K562 (cell line): Measurements from ENCODE around the gene ATXN3. TPM values are rescaled to one million over a fixed set of nuclear protein-coding genes. Genes with fewer than 3 reads are reported as not detected.

Experiments used
- ATAC-seq: fragments of 200-7000 bp; cut with Tn5 transposase; 3 replicates; pipeline ENCODE4 v1.9.1; 2020; ENCODE audit warnings: moderate library complexity
- BruUV-seq: library from RNA; stranded (reverse); fragments of 400-500 nt; replicated peaks from 2 replicates; lab custom pipeline; 2021; lab: Mats Ljungman, UMichigan
- CTCF ChIA-PET: fragments of 300-600 bp; formaldehyde crosslinking; extraction: SDS; loops from one replicate; lab custom pipeline; 2021; ENCODE audit warnings: low intra/inter-chr PET ratio; lab: Yijun Ruan, JAX
- POLR2A ChIA-PET: fragments of 300-600, 350-650 bp; sonication (Branson Sonifier 250); formaldehyde crosslinking; extraction: SDS; loops from one replicate; lab custom pipeline; 2021; ENCODE audit warnings: antibody characterized with exemption, inconsistent platforms; lab: Yijun Ruan, JAX
- DNase-seq, 4 experiments: peaks; one replicate each; pipeline versions ENCODE4 v3.0.0 to v3.0.0-alpha.2; 2011 to 2018; ENCODE audit warnings: low spot score in 3 of 4, mixed read lengths in 3 of 4; ENCODE audit errors: extremely low read depth in 1 of 4
- FAIRE-seq: peaks from 2 replicates; lab custom pipeline; 2011; peaks lifted over from hg19 to GRCh38; lab: Jason Lieb, UNC
- H2AFZ ChIP-seq: 2 replicates; pipeline ENCODE4 v1.6.0; 2011; ENCODE audit warnings: low read depth, low read length, control low read depth, inconsistent platforms
- H3K27ac ChIP-seq: fragments of 200-600 bp; 3 replicates; pipeline ENCODE4 v1.8.0; 2011; ENCODE audit warnings: low read depth, mild to moderate bottlenecking, control low read depth, inconsistent platforms, low read length, moderate library complexity, mixed read lengths; ENCODE audit errors: extremely low read depth
- H3K27me3 ChIP-seq, 2 experiments: fragments of 300-600 bp in 1 of 2; 2 replicates in 1 of 2; 3 replicates in 1 of 2; pipeline versions ENCODE4 v1.6.0 to v1.8.0; 2011; ENCODE audit warnings: inconsistent platforms in 2 of 2, low read length in 2 of 2, mild to moderate bottlenecking in 1 of 2, mixed read lengths in 1 of 2, moderate library complexity in 1 of 2; ENCODE audit not compliant: control insufficient read depth in 2 of 2, insufficient read depth in 2 of 2
- H3K36me3 ChIP-seq: fragments of 300-600 bp; 3 replicates; pipeline ENCODE4 v1.8.0; 2011; ENCODE audit warnings: mild to moderate bottlenecking, low read length, inconsistent platforms; ENCODE audit not compliant: control insufficient read depth, insufficient read depth
- H3K4me1 ChIP-seq, 2 experiments: fragments of 200-600 bp in 1 of 2; replicated peaks in 1 of 2; 2 replicates in 1 of 2; 3 replicates in 1 of 2; pipeline versions ENCODE4 v1.5.1 to v1.8.0; 2011; ENCODE audit warnings: inconsistent platforms in 2 of 2, low read length in 2 of 2, mild to moderate bottlenecking in 1 of 2, mixed read lengths in 1 of 2, moderate library complexity in 1 of 2; ENCODE audit not compliant: control insufficient read depth in 2 of 2, insufficient read depth in 2 of 2
- H3K4me2 ChIP-seq: 2 replicates; pipeline ENCODE4 v1.6.1; 2011; ENCODE audit warnings: low read length, control low read depth, inconsistent platforms, mixed read lengths; ENCODE audit not compliant: insufficient read depth
- H3K4me3 ChIP-seq: fragments of 200-600 bp; sonication (generic), shearing (Covaris generic); 2 replicates; pipeline ENCODE4 v1.5.1; 2016; ENCODE audit warnings: control low read depth, inconsistent platforms
- H3K79me2 ChIP-seq: fragments of 200-600 bp; 3 replicates; pipeline ENCODE4 v1.8.0; 2011; ENCODE audit warnings: low read length, inconsistent platforms; ENCODE audit not compliant: control insufficient read depth, insufficient read depth
- H3K9ac ChIP-seq, 2 experiments: 2 replicates each; pipeline versions ENCODE4 v1.6.0 to v1.6.1; 2011; ENCODE audit warnings: low read depth in 2 of 2, low read length in 2 of 2, control low read depth in 1 of 2, inconsistent platforms in 1 of 2, mild to moderate bottlenecking in 1 of 2, mixed read lengths in 1 of 2; ENCODE audit not compliant: insufficient read depth in 1 of 2
- H3K9me1 ChIP-seq: one replicate; pipeline ENCODE4 v1.6.0; 2011; ENCODE audit warnings: inconsistent platforms, mild to moderate bottlenecking, low read length, moderate library complexity; ENCODE audit not compliant: control insufficient read depth, insufficient read depth
- H3K9me3 ChIP-seq: replicated peaks from 2 replicates; pipeline ENCODE4 v1.5.1; 2011; ENCODE audit warnings: low read depth, low read length, inconsistent platforms; ENCODE audit not compliant: control insufficient read depth, insufficient read depth
- H4K20me1 ChIP-seq: replicated peaks from 2 replicates; pipeline ENCODE4 v1.6.1; 2011; ENCODE audit warnings: low read length, inconsistent platforms, mixed read lengths; ENCODE audit not compliant: control insufficient read depth, insufficient read depth
- ELF1 ChIP-seq: fragments of 200-800 bp; sonication (Bioruptor generic); IDR thresholded peaks from 2 replicates; pipeline ENCODE4 v1.6.1; 2016; ENCODE audit warnings: missing genetic modification characterization, missing compliant biosample characterization
- HCFC1 ChIP-seq: IDR thresholded peaks from 2 replicates; pipeline ENCODE4 v1.6.1; 2012; ENCODE audit warnings: low read depth, low read length, improper control_type of control experiment
- HNRNPLL ChIP-seq: fragments of 200-400 bp; formaldehyde crosslinking; IDR thresholded peaks from 2 replicates; pipeline ENCODE4 v1.6.1; 2017; ENCODE audit warnings: low read length, low read depth, mild to moderate bottlenecking; ENCODE audit not compliant: poor library complexity, severe bottlenecking
- KDM1A ChIP-seq, 2 experiments: fragments of 450-650 bp; IDR thresholded peaks; 2 replicates each; pipeline ENCODE4 v1.6.1; 2016; ENCODE audit warnings: mild to moderate bottlenecking in 2 of 2
- MYBL2 ChIP-seq, 2 experiments: fragments of 450-650 bp in 1 of 2; sonication (generic) in 1 of 2; formaldehyde crosslinking in 1 of 2; IDR thresholded peaks; 2 replicates each; pipeline versions ENCODE4 v1.6.1 to v1.8.1; 2017 to 2022; ENCODE audit warnings: borderline replicate concordance in 1 of 2, inconsistent platforms in 1 of 2, low read depth in 1 of 2, mild to moderate bottlenecking in 1 of 2, missing genetic modification reagents in 1 of 2, moderate library complexity in 1 of 2
- PHB2 ChIP-seq: fragments of 450-650 bp; IDR thresholded peaks from 2 replicates; pipeline ENCODE4 v1.6.1; 2017; ENCODE audit warnings: low read depth
- RBM34 ChIP-seq: fragments of 200-400 bp; formaldehyde crosslinking; IDR thresholded peaks from 2 replicates; pipeline ENCODE4 v1.6.1; 2018; ENCODE audit warnings: low read length, borderline replicate concordance; ENCODE audit not compliant: insufficient read depth
- RBM39 ChIP-seq: fragments of 200-400 bp; formaldehyde crosslinking; optimal IDR thresholded peaks from 2 replicates; pipeline ENCODE3; 2018; ENCODE audit warnings: low read depth, low read length
- SRSF7 ChIP-seq: fragments of 200-400 bp; formaldehyde crosslinking; optimal IDR thresholded peaks from 2 replicates; pipeline ENCODE3; 2017; ENCODE audit warnings: mild to moderate bottlenecking, low read depth, low read length
- STAT5A ChIP-seq: IDR thresholded peaks from 2 replicates; pipeline ENCODE4 v1.6.1; 2012; ENCODE audit warnings: low read length, inconsistent platforms, borderline replicate concordance
- STAT5B ChIP-seq: fragments of 250-450 bp; sonication (Bioruptor Pico); IDR thresholded peaks from 2 replicates; pipeline ENCODE4 v1.8.0; 2021; ENCODE audit warnings: mild to moderate bottlenecking, inconsistent platforms
- TCF7 ChIP-seq: sonication (generic); IDR thresholded peaks from 2 replicates; pipeline ENCODE4 v1.6.1; 2016; ENCODE audit warnings: antibody characterized with exemption, borderline replicate concordance
- ZNF175 ChIP-seq: fragments of 200-800 bp; sonication (Bioruptor generic); IDR thresholded peaks from 2 replicates; pipeline ENCODE4 v1.6.1; 2016; ENCODE audit warnings: low read depth, mild to moderate bottlenecking, missing genetic modification characterization, missing compliant biosample characterization
- ZNF274 ChIP-seq: IDR thresholded peaks from 2 replicates; pipeline ENCODE4 v1.6.1; 2011; ENCODE audit warnings: low read depth, mild to moderate bottlenecking, low read length, moderate library complexity, borderline replicate concordance
- ZNF347 ChIP-seq: fragments of 450-650 bp; formaldehyde crosslinking; IDR thresholded peaks from 2 replicates; pipeline ENCODE4 v1.4.0; 2020; ENCODE audit warnings: low read depth, mild to moderate bottlenecking, moderate library complexity
- ZNF57 ChIP-seq: fragments of 450-650 bp; formaldehyde crosslinking; IDR thresholded peaks from 2 replicates; pipeline ENCODE4 v1.4.0; 2020; ENCODE audit warnings: mild to moderate bottlenecking, moderate library complexity
- ZNF766 ChIP-seq: fragments of 200-800 bp; sonication (Bioruptor generic); conservative IDR thresholded peaks from 2 replicates; pipeline ENCODE4 v1.6.1; 2016; ENCODE audit warnings: missing genetic modification characterization, missing compliant biosample characterization
- WGBS: fragments of 100-300 bp; shearing (Covaris generic); methylation state at CpG from one replicate; pipeline ENCODE4 v1.1.6; 2016; ENCODE audit warnings: low coverage, mixed read lengths; ENCODE audit not compliant: insufficient coverage; ENCODE audit errors: missing lambda C conversion rate; 5-methylcytosine and 5-hydroxymethylcytosine counted together
- in situ Hi-C: fragments of 300-500 bp; cut with MboI; formaldehyde crosslinking; loops from 4 replicates; pipeline ENCODE4 v1.15.0; 2018; ENCODE audit warnings: inconsistent platforms, mixed read lengths
- intact Hi-C: fragments of 100-400 bp; cut with micrococcal nuclease; formaldehyde crosslinking; loops from 2 replicates; pipeline ENCODE4 v1.14.2; 2022
- polyA plus RNA-seq, 8 experiments: library from polyadenylated mRNA; depleted of rRNA in 4 of 8; stranded (reverse) in 5 of 8; unstranded in 3 of 8; fragments of >200 nt; fragmentation: Nextera tagmentation in 2 of 8; fragmentation: Illumina TruSeq in 1 of 8; extraction: Ambion mirVana in 2 of 8; extraction: Trizol in 1 of 8; gene quantifications; 2 replicates each; pipeline versions ENCODE4 v1.2.1 to v1.2.3, GENCODE V29; 2011 to 2014; ENCODE audit warnings: inconsistent platforms in 1 of 8, missing spikeins in 1 of 8
- total RNA-seq, 7 experiments: library from RNA; depleted of rRNA in 6 of 7; stranded (reverse); fragments of >200 nt in 6 of 7; fragmentation: Illumina TruSeq in 2 of 7; extraction: Trizol in 2 of 7; gene quantifications; 2 replicates each; pipeline versions ENCODE4 v1.2.1 to v1.2.3, GENCODE V29; 2011 to 2021; ENCODE audit warnings: low replicate concordance in 1 of 7

Gene ATXN3
- total and polyA plus RNA-seq, 9 of the 15 experiments (the other 6 are each of a cell fraction or from before 2014, with no cell fraction given) = 11.3 to 25.0 (median 14.6) TPM

- TF ChIP-seq ZNF175 (no peak), RBM34 (no peak), ZNF766 (no peak), STAT5B (no peak), SRSF7 (no peak), HCFC1 (no peak), MYBL2 (IDR thresholded peaks at IDR 0.05; ENCODE audit: low read depth) (no peak), MYBL2 (CRISPR knock-in tag; IDR thresholded peaks at IDR 0.05; ENCODE audit: borderline replicate concordance) (no peak), ZNF347 (CRISPR knock-in tag) (no peak), STAT5A (no peak), PHB2 (no peak), TCF7 (no peak), ZNF274 (no peak), HNRNPLL (no peak), ELF1 (tag) (no peak), KDM1A (IDR thresholded peaks at IDR 0.05) (no peak), ZNF57 (CRISPR knock-in tag) (no peak), RBM39 (no peak)
- Histone ChIP-seq H3K79me2 (no peaks in the 10 kb centered on the region), H3K36me3 (peaks cover 37% of the 10 kb centered on the region; the same call in 2 of the 3 replicates), H3K4me2 (no peak overlapping the region), H3K27me3 (no peaks in the 10 kb centered on the region), H3K9me3 (no peaks in the 10 kb centered on the region), H3K4me3 (no peak overlapping the region), H4K20me1 (no peaks in the 10 kb centered on the region), H3K9me1 (no peaks in the 10 kb centered on the region), H3K4me1 (no peaks in the 10 kb centered on the region), H3K27ac (no peak overlapping the region), H3K9ac (no peak overlapping the region), H2AFZ (no peak overlapping the region)
- intact Hi-C loops = no loop called here
- DNase-seq = no peak
- WGBS = 59% methylated on average over 4 of the region's 4 CpGs
- no peak for FAIRE-seq
- ATAC-seq = no peak
- in situ Hi-C loops = no loop called here
- CTCF ChIA-PET = no interaction called here
- no TSS peak for BruUV-seq
- POLR2A ChIA-PET = interaction anchor here (1.0 to 1.3 kb wide), 5 partner anchors 9 to 19 kb away, joined by 3 to 5 read pairs (median 3); no protein-coding TSS in a partner anchor
Measured at GRCh38 chr14:92012121-92012748, 94.1 kb downstream of the ATXN3 start.
